MM.1S (cell line): ENCODE measurements around the gene HS6ST3.

Experiments used
- DNase-seq: peaks from one replicate; pipeline ENCODE4 v3.0.0-alpha.2; 2015
- H2AFZ ChIP-seq: fragments of 300-600 bp; sonication (generic); 2 replicates; pipeline ENCODE4 v1.6.0; 2016; ENCODE audit warnings: antibody characterized with exemption, low read length
- H3F3A ChIP-seq: fragments of 300-600 bp; sonication (generic); 2 replicates; pipeline ENCODE4 v1.6.1; 2016; ENCODE audit warnings: mild to moderate bottlenecking, antibody characterized with exemption, low read length, moderate library complexity, mixed read lengths; ENCODE audit not compliant: insufficient read depth
- H3K27ac ChIP-seq: fragments of 300-600 bp; sonication (generic); 2 replicates; pipeline ENCODE4 v1.5.1; 2016; ENCODE audit warnings: mild to moderate bottlenecking, low read length
- H3K27me3 ChIP-seq: fragments of 300-600 bp; sonication (generic); replicated peaks from 2 replicates; pipeline ENCODE4 v1.6.0; 2016; ENCODE audit warnings: low read length; ENCODE audit not compliant: insufficient read depth
- H3K36me3 ChIP-seq: fragments of 300-600 bp; sonication (generic); replicated peaks from 2 replicates; pipeline ENCODE4 v1.6.1; 2016; ENCODE audit warnings: mild to moderate bottlenecking, low read length, mixed read lengths; ENCODE audit not compliant: insufficient read depth
- H3K4me1 ChIP-seq: fragments of 300-600 bp; sonication (generic); 2 replicates; pipeline ENCODE4 v1.6.1; 2016; ENCODE audit warnings: low read length, mixed read lengths
- H3K4me2 ChIP-seq: fragments of 300-600 bp; sonication (generic); 2 replicates; pipeline ENCODE4 v1.6.0; 2016; ENCODE audit warnings: low read depth, low read length
- H3K4me3 ChIP-seq: fragments of 300-600 bp; sonication (generic); 2 replicates; pipeline ENCODE4 v1.5.1; 2016; ENCODE audit warnings: low read length, mixed read lengths
- H3K79me2 ChIP-seq: fragments of 300-600 bp; sonication (generic); 2 replicates; pipeline ENCODE4 v1.6.1; 2016; ENCODE audit warnings: mixed run types, low read length, mixed read lengths
- H3K9ac ChIP-seq: fragments of 300-600 bp; sonication (generic); 2 replicates; pipeline ENCODE4 v1.6.1; 2016; ENCODE audit warnings: low read length, mixed read lengths
- H3K9me2 ChIP-seq: fragments of 300-600 bp; sonication (generic); replicated peaks from 2 replicates; pipeline ENCODE4 v1.6.1; 2016; ENCODE audit warnings: mild to moderate bottlenecking, low read length, mixed read lengths; ENCODE audit not compliant: insufficient read depth
- H3K9me3 ChIP-seq: fragments of 300-600 bp; sonication (generic); replicated peaks from 2 replicates; pipeline ENCODE4 v1.6.1; 2016; ENCODE audit warnings: mild to moderate bottlenecking, low read length, mixed read lengths; ENCODE audit not compliant: insufficient read depth
- H4K20me1 ChIP-seq: fragments of 300-600 bp; sonication (generic); 2 replicates; pipeline ENCODE4 v1.6.1; 2016; ENCODE audit warnings: mild to moderate bottlenecking, low read length, moderate library complexity, mixed read lengths; ENCODE audit not compliant: insufficient read depth
- EZH2 ChIP-seq: fragments of 300-600 bp; sonication (generic); optimal IDR thresholded peaks from 2 replicates; pipeline ENCODE3; 2017; ENCODE audit warnings: low read depth, mild to moderate bottlenecking, antibody characterized with exemption, low read length, mixed read lengths
- EZH2phosphoT487 ChIP-seq: fragments of 300-600 bp; sonication (generic); IDR thresholded peaks from 2 replicates; pipeline ENCODE4 v1.6.1; 2018; ENCODE audit warnings: antibody characterized with exemption, low read length
- TF ChIP-seq, protein P1 (sequence below): fragments of 300-600 bp; sonication (generic); IDR thresholded peaks from 2 replicates; pipeline ENCODE4 v1.5.1; 2016; ENCODE audit warnings: antibody characterized with exemption, low read length, mixed read lengths

The HS6ST3 gene

DNA sequence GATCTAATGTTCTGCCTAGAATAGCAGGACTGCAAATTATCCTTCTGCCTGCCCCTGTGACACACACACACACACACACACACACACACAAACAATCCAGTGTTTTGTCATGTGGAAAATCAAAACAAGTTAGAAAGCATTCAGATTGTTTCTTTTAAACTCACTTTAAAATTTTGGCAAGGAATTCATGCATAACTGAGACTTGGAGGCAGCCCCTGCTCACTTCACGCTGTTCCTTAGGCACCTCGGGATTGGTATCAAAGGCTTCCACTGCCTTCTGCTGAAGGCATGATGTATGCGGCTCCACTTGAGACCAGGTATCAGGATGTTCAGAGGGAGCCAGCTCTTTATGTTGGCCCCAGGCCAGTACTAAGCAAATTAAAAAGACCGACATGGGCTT, 745.6 kb downstream of the HS6ST3 start:
- H3K79me2 ChIP-seq, result no peaks in the 10 kb centered on the region
- TF ChIP-seq, protein P1, sequence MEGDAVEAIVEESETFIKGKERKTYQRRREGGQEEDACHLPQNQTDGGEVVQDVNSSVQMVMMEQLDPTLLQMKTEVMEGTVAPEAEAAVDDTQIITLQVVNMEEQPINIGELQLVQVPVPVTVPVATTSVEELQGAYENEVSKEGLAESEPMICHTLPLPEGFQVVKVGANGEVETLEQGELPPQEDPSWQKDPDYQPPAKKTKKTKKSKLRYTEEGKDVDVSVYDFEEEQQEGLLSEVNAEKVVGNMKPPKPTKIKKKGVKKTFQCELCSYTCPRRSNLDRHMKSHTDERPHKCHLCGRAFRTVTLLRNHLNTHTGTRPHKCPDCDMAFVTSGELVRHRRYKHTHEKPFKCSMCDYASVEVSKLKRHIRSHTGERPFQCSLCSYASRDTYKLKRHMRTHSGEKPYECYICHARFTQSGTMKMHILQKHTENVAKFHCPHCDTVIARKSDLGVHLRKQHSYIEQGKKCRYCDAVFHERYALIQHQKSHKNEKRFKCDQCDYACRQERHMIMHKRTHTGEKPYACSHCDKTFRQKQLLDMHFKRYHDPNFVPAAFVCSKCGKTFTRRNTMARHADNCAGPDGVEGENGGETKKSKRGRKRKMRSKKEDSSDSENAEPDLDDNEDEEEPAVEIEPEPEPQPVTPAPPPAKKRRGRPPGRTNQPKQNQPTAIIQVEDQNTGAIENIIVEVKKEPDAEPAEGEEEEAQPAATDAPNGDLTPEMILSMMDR, result no peak
- TF ChIP-seq EZH2, result no peak
- no peaks in the 10 kb centered on the region for H4K20me1 ChIP-seq
- no peak overlapping the region for H3K4me2 ChIP-seq
- no peaks in the 10 kb centered on the region for H3F3A ChIP-seq
- no peaks in the 10 kb centered on the region for H3K9me3 ChIP-seq
- H3K9me2 ChIP-seq, result no peaks in the 10 kb centered on the region
- no peaks in the 10 kb centered on the region for H3K36me3 ChIP-seq
- no peak for DNase-seq
- H3K4me3 ChIP-seq, result no peak overlapping the region
- H3K4me1 ChIP-seq, result no peaks in the 10 kb centered on the region
- H3K9ac ChIP-seq, result no peak overlapping the region
- no peak overlapping the region for H2AFZ ChIP-seq
- no peak overlapping the region for H3K27ac ChIP-seq
- H3K27me3 ChIP-seq, result no peaks in the 10 kb centered on the region

GRCh38 chr13:96836733-96837132, 746.8 kb downstream of the HS6ST3 start:
- Histone ChIP-seq H3K9me3 (no peaks in the 10 kb centered on the region), H3K79me2 (no peaks in the 10 kb centered on the region), H2AFZ (no peak overlapping the region), H3K9me2 (no peaks in the 10 kb centered on the region), H3K4me2 (no peak overlapping the region), H3K36me3 (no peaks in the 10 kb centered on the region), H3K4me1 (no peaks in the 10 kb centered on the region), H3K4me3 (no peak overlapping the region), H3K27ac (no peak overlapping the region), H3F3A (no peaks in the 10 kb centered on the region), H3K27me3 (no peaks in the 10 kb centered on the region), H4K20me1 (no peaks in the 10 kb centered on the region), H3K9ac (no peak overlapping the region)
- no peak for DNase-seq
- TF ChIP-seq, protein P1, result no peak
- TF ChIP-seq EZH2phosphoT487 (no peak), EZH2 (no peak)

GRCh38 chr13:96837809-96838208, 747.9 kb downstream of the HS6ST3 start:
- Histone ChIP-seq H2AFZ (no peak overlapping the region), H3K27ac (no peak overlapping the region), H3K27me3 (no peaks in the 10 kb centered on the region), H3K4me1 (no peaks in the 10 kb centered on the region), H3K9me3 (no peaks in the 10 kb centered on the region), H3K36me3 (no peaks in the 10 kb centered on the region), H3K9ac (no peak overlapping the region), H3K4me2 (no peak overlapping the region), H3F3A (no peaks in the 10 kb centered on the region), H4K20me1 (no peaks in the 10 kb centered on the region), H3K4me3 (no peak overlapping the region), H3K79me2 (no peaks in the 10 kb centered on the region), H3K9me2 (no peaks in the 10 kb centered on the region)
- no peak for DNase-seq
- TF ChIP-seq EZH2 (no peak), EZH2phosphoT487 (no peak)
- TF ChIP-seq, protein P1, result no peak
